GM19025 (cell line): ENCODE data around the gene CERS1.

Experiments used
- ATAC-seq: cut with Tn5 transposase; IDR thresholded peaks from one replicate; pipeline ENCODE4 v1.9.1; 2021; ENCODE audit warnings: mild to moderate bottlenecking, low read depth, moderate library complexity; ENCODE audit not compliant: unreplicated experiment

The CERS1 gene

GRCh38 chr19:18895824-18896341, at the start of gene CERS1:
CERS1 (minus strand) TSS chr19:18896158; CDS start chr19:18896072, 86 bp downstream.
- no peak for ATAC-seq

GRCh38 chr19:18945297-18945696, 49.3 kb upstream of the CERS1 start:
- ATAC-seq, result no peak

- no peak for ATAC-seq
These were observed 47.5 kb upstream of the CERS1 start for GRCh38 chr19:18943465-18943864.

- no peak for ATAC-seq
These were observed 46.7 kb upstream of the CERS1 start for GRCh38 chr19:18942692-18943091.

- ATAC-seq, result no peak
These were observed 45.8 kb upstream of the CERS1 start for GRCh38 chr19:18941628-18942354.

- peak; percentile 51 for ATAC-seq
These were observed 45.0 kb upstream of the CERS1 start, which contains the start of gene HOMER3 for GRCh38 chr19:18940769-18941627. HOMER3 (minus strand) TSS chr19:18941217; CDS start chr19:18938982, 2,235 bp downstream.

- no peak for ATAC-seq
These were observed 44.2 kb upstream of the CERS1 start for GRCh38 chr19:18939922-18940768.

- ATAC-seq, result no peak
These were observed 43.2 kb upstream of the CERS1 start for GRCh38 chr19:18939163-18939562.

- no peak for ATAC-seq
These were observed 37.3 kb upstream of the CERS1 start for GRCh38 chr19:18933297-18933696.

- no peak for ATAC-seq
These were observed 36.4 kb upstream of the CERS1 start for GRCh38 chr19:18932216-18932841.

GRCh38 chr19:18931316-18932162, 35.6 kb upstream of the CERS1 start:
- ATAC-seq, result no peak

- ATAC-seq, result no peak
These were observed 33.4 kb upstream of the CERS1 start for GRCh38 chr19:18929311-18929710.

GRCh38 chr19:18928018-18928805, 32.3 kb upstream of the CERS1 start:
- no peak for ATAC-seq

GRCh38 chr19:18924684-18925213, 28.8 kb upstream of the CERS1 start:
- ATAC-seq, result no peak

GRCh38 chr19:18922228-18922985, 26.4 kb upstream of the CERS1 start:
- ATAC-seq, result no peak

- no peak for ATAC-seq
These were observed 25.6 kb upstream of the CERS1 start for GRCh38 chr19:18921593-18921992.

GRCh38 chr19:18920400-18920799, 24.4 kb upstream of the CERS1 start:
- no peak for ATAC-seq

- ATAC-seq, result no peak
These were observed 23.9 kb upstream of the CERS1 start for GRCh38 chr19:18919900-18920214.
